ENCODE data around the gene ATG12. TPM values are rescaled to one million over a fixed set of nuclear protein-coding genes. Genes with fewer than 3 reads are reported as not detected.
A peak's percentile ranks its signal among the peaks of the same experiment; 100 is the strongest.

Gene ATG12
- total RNA-seq, 2 experiments from 2014 or later, result 44.5 to 48.2 TPM

DNA sequence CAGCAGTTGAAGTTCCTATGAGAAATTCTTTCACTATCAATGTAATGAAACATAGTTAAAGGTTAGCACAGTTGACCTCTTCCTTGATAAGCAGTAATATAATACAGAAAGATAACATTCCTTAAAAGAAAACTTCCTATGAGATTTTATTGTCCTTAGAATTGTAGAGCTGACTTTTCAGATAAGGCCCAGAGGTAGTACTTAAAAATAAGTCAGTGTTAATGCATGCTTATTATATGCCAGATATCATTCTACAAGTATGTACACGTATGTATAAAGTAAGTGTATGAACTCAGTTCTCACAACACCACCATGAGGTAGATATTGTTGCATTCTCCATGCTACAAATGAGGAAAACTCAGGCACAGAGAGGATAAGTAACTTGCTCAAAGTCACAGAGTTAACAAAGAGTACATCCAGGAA is 15.7 kb upstream of the ATG12 start:
- no peak for DNase-seq
- no peak overlapping the region for H3K4me3 Mint-ChIP-seq
- no peaks in the 10 kb centered on the region for H3K27me3 Mint-ChIP-seq
- H3K27ac Mint-ChIP-seq, result no peak overlapping the region
- peaks cover 13% of the 10 kb centered on the region for H3K36me3 Mint-ChIP-seq (ENCODE audit: low read depth)
- CTCF ChIA-PET, result no interaction called here
- POLR2A ChIA-PET, result no interaction called here
- H3K9me3 Mint-ChIP-seq, result peaks cover 16% of the 10 kb centered on the region
- peaks cover 8% of the 10 kb centered on the region for H3K4me1 Mint-ChIP-seq

DNA sequence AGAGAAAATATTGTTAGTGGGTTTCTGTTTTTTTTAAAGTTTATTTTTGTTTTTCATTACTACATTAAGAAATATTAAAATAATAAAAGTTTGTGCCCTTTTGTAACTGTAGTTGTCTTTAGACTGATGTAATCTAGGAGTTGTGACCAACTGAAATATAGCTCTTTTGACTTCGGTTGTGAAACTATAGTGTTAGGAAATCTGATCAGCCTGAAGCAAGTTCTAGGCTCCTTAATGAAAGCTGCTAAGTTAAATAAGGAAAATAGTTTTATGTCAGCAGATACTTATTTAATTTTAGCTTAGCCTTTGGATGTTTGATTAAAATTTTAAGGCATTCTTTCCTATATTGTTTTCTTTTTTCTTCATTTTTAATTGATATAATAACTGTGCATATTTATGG is 14.6 kb upstream of the ATG12 start:
- no peak overlapping the region for H3K4me3 Mint-ChIP-seq
- ChIA-PET POLR2A (no interaction called here), CTCF (no interaction called here)
- no peak for DNase-seq
- peaks cover 8% of the 10 kb centered on the region for H3K4me1 Mint-ChIP-seq
- H3K27ac Mint-ChIP-seq, result no peak overlapping the region
- H3K9me3 Mint-ChIP-seq, result peaks cover 13% of the 10 kb centered on the region
- H3K36me3 Mint-ChIP-seq (ENCODE audit: low read depth), result peaks cover 9% of the 10 kb centered on the region
- no peaks in the 10 kb centered on the region for H3K27me3 Mint-ChIP-seq

GRCh38 chr5:115854139-115854538 is 12.8 kb upstream of the ATG12 start:
- Mint-ChIP-seq H3K9me3 (peaks cover 12% of the 10 kb centered on the region), H3K36me3 (ENCODE audit: low read depth) (peaks cover 9% of the 10 kb centered on the region), H3K27ac (no peak overlapping the region), H3K4me1 (peaks cover 10% of the 10 kb centered on the region), H3K4me3 (no peak overlapping the region), H3K27me3 (no peaks in the 10 kb centered on the region)
- CTCF ChIA-PET, result interaction anchor here (1.0 kb wide), 1 partner anchor 15 kb away, joined by 3 read pairs; no protein-coding TSS in a partner anchor
- DNase-seq, result no peak
- POLR2A ChIA-PET, result no interaction called here

DNA sequence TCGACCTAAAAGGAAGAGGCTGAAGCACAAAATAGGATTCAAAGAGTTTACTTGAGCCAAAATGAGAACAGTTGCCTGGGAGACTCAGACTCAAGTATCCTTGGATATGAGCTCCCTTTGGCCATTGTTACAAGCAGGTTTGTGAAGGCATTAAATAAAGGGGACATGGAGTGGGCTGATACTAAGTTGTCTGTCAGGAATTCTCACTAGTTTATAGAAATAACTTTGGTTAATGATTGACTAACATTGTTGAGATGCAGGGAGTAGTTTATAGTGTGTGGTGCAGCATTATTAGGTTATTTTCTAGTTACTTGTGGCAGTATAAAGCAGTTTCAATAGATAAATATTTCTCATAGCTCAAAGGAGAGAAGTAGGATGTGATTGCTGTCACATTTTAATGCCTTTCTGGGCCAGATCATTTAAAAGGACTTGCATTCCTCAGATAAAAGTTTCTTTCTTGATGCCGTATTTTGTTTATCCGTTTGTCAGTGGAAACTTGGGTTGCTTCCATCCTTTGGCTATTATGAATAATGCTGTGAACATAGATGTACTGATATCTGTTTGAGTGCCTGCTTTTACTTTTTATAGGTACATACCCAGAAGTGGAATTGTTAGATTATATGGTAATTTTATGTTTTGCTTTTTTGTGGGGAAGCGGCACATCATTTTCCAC is 9.5 kb upstream of the ATG12 start:
- Mint-ChIP-seq H3K4me3 (no peak overlapping the region), H3K9me3 (peaks cover 12% of the 10 kb centered on the region)
- POLR2A ChIA-PET, result no interaction called here

GRCh38 chr5:115849258-115849798 is 8.0 kb upstream of the ATG12 start:
- H3K36me3 Mint-ChIP-seq (ENCODE audit: low read depth), result peaks cover 7% of the 10 kb centered on the region
- ChIA-PET CTCF (interaction anchor here (1.0 kb wide), 1 partner anchor 16 kb away, joined by 5 read pairs; no protein-coding TSS in a partner anchor), POLR2A (no interaction called here)
- H3K27ac Mint-ChIP-seq, result no peak overlapping the region
- no peak overlapping the region for H3K4me3 Mint-ChIP-seq
- H3K9me3 Mint-ChIP-seq, result peaks cover 12% of the 10 kb centered on the region
- no peak for DNase-seq
- no peaks in the 10 kb centered on the region for H3K27me3 Mint-ChIP-seq
- H3K4me1 Mint-ChIP-seq, result peaks cover 11% of the 10 kb centered on the region

More for the DNA sequence above, 9.5 kb upstream of the ATG12 start:
- no peak overlapping the region for H3K27ac Mint-ChIP-seq
- no peak for DNase-seq
- H3K27me3 Mint-ChIP-seq, result no peaks in the 10 kb centered on the region
- peaks cover 9% of the 10 kb centered on the region for H3K36me3 Mint-ChIP-seq (ENCODE audit: low read depth)
- CTCF ChIA-PET, result no interaction called here
- peaks cover 4% of the 10 kb centered on the region for H3K4me1 Mint-ChIP-seq

DNA sequence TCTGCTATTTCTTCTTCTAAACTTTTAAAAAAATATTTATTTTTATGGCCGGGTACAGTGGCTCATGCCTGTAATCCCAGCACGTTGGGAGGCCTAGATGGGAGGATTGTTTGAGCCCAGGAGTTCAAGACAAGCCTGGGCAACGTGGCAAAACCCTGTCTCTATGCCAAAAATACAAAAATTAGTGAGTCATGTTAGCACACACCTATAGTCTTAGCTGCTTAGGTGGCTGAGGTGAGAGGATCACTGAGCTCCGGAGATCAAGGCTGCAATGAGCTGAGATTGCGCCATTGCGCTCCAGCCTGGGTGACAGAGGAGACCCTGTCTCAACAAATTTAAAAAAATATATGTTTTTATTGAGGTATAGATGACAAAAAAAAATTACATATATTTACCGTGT is 5.9 kb upstream of the ATG12 start:
- POLR2A ChIA-PET, result no interaction called here
- no peaks in the 10 kb centered on the region for H3K27me3 Mint-ChIP-seq
- H3K9me3 Mint-ChIP-seq, result no peaks in the 10 kb centered on the region
- H3K27ac Mint-ChIP-seq, result no peak overlapping the region
- H3K4me3 Mint-ChIP-seq, result no peak overlapping the region
- CTCF ChIA-PET, result interaction anchor here (0.6 kb wide), 1 partner anchor 736 kb away, joined by 3 read pairs; no protein-coding TSS in a partner anchor
- no peaks in the 10 kb centered on the region for H3K36me3 Mint-ChIP-seq (ENCODE audit: low read depth)
- DNase-seq, result no peak
- H3K4me1 Mint-ChIP-seq, result peaks cover 26% of the 10 kb centered on the region

DNA sequence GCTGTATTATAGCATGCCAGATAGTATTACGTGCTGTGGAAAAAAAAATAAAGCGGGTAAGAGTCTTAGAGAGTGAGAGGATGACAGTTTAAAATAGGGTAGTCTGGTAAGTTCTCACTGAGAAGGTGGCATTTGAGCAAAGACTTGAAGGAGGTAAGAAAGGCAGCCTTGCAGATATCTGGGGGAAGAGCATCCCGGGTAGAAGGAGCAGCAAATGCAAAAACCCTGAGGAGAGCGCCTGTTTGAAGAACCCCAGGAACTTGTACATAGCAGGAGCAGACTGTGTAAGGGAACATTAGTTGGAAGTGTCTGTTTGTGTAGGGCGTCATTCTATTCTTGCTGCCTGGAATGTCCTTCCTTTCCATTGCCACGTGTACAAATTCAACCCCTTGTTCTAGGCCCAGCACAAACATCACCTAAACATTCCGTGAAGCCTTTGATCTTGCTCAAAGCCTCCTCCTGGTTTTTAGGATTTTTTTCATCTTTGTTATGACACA is 3.0 kb upstream of the ATG12 start:
- ChIA-PET POLR2A (no interaction called here), CTCF (no interaction called here)
- DNase-seq, result no peak
- peaks cover 41% of the 10 kb centered on the region for H3K4me1 Mint-ChIP-seq
- no peak overlapping the region for H3K27ac Mint-ChIP-seq
- H3K27me3 Mint-ChIP-seq, result no peaks in the 10 kb centered on the region
- peaks cover 8% of the 10 kb centered on the region for H3K36me3 Mint-ChIP-seq (ENCODE audit: low read depth)
- H3K9me3 Mint-ChIP-seq, result no peaks in the 10 kb centered on the region
- H3K4me3 Mint-ChIP-seq, result no peak overlapping the region

- peaks cover 45% of the 10 kb centered on the region for H3K4me1 Mint-ChIP-seq
- no peak for DNase-seq
- peak overlapping the region; percentile 99 for H3K4me3 Mint-ChIP-seq
- ChIA-PET CTCF (interaction anchor here (1.2 kb wide), 1 partner anchor 309 kb away, joined by 3 read pairs; no protein-coding TSS in a partner anchor), POLR2A (no interaction called here)
- H3K27ac Mint-ChIP-seq, result no peak overlapping the region
- H3K9me3 Mint-ChIP-seq, result no peaks in the 10 kb centered on the region
- H3K36me3 Mint-ChIP-seq (ENCODE audit: low read depth), result peaks cover 12% of the 10 kb centered on the region
- no peaks in the 10 kb centered on the region for H3K27me3 Mint-ChIP-seq
Observed at GRCh38 chr5:115843444-115844130, 2.2 kb upstream of the ATG12 start.

DNA sequence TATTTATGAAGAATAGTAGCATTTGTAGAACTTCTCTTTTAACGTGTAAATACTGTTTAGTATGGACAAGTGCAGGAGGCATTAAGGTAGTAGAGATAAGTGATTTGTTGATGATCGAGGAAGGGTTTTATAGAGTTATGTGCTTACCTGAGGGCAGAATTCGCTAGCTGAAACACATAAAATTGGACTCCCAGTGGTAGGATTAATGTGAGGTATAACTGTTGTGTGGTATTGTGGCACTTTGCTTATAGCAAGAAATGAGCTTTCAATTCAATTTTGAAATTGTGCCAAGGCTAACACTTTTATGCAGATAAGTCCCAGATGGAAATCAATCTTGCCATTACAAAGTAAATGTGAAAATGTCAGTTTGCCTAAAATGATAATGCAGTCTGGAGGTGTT is 1.6 kb upstream of the ATG12 start:
- POLR2A ChIA-PET, result interaction anchor here (0.6 kb wide), 1 partner anchor 233 kb away, joined by 3 read pairs; no protein-coding TSS in a partner anchor
- peak overlapping the region; percentile 94 for H3K27ac Mint-ChIP-seq
- DNase-seq, result no peak
- peak overlapping the region; percentile 99 for H3K4me3 Mint-ChIP-seq
- H3K36me3 Mint-ChIP-seq (ENCODE audit: low read depth), result peaks cover 12% of the 10 kb centered on the region
- peaks cover 50% of the 10 kb centered on the region for H3K4me1 Mint-ChIP-seq
- H3K9me3 Mint-ChIP-seq, result no peaks in the 10 kb centered on the region
- CTCF ChIA-PET, result interaction anchor here (0.6 to 1.2 kb wide), 3 partner anchors 219 to 308 kb away, joined by 3 to 4 read pairs (median 3); no protein-coding TSS in a partner anchor
- no peaks in the 10 kb centered on the region for H3K27me3 Mint-ChIP-seq

DNA sequence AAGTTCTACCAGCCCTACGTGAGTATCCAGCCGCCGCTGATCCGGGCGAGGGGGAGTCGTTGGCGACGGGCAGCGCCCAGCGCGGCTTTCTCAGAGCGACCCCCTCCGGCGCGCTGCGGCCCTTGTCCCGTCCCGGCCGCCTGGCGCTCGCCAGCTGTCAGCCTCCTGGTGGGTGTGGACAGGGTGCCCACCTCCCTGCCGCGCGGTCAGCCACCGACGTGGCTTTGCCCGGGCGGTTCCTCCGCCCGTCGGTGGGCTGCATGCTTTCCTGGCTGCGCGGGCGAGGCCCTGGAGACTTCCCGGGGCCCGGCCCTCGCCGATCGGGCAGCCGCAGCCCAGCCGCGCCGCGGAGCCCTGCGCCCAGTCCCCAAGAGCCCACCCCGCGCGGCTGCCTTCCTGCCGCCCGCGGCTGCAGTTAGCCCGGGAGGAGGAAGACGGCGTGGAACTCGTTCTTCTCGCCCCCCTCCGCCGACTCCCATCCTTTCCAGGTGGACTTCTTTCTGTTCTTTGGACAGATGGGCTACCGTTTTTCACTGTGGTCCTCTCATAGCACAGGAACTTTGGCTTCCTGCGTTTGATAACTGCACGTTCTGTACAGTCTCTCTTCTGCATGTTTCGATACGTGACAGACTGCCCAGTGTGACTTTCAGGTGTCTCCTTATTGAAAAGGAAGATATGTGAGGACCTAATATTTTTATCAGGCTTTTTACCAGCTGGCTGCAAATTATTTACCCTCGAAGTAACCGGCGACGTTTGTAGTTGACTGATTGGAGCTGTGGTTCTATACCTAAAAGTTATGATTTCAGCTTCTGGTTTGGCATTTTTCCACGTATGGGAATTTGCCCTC is 947 bp upstream of the ATG12 start:
- Mint-ChIP-seq H3K4me3 (peak overlapping the region; percentile 99), H3K9me3 (no peaks in the 10 kb centered on the region), H3K4me1 (peaks cover 53% of the 10 kb centered on the region), H3K27ac (peak overlapping the region; percentile 100), H3K36me3 (ENCODE audit: low read depth) (peaks cover 17% of the 10 kb centered on the region), H3K27me3 (no peaks in the 10 kb centered on the region)
- POLR2A ChIA-PET, result interaction anchor here (0.6 kb wide), 1 partner anchor 234 kb away, joined by 3 read pairs; no protein-coding TSS in a partner anchor
- CTCF ChIA-PET, result interaction anchor here (0.6 to 1.9 kb wide), 4 partner anchors 207 to 308 kb away, joined by 3 to 6 read pairs (median 4); no protein-coding TSS in a partner anchor
- peak; percentile 10 for DNase-seq

DNA sequence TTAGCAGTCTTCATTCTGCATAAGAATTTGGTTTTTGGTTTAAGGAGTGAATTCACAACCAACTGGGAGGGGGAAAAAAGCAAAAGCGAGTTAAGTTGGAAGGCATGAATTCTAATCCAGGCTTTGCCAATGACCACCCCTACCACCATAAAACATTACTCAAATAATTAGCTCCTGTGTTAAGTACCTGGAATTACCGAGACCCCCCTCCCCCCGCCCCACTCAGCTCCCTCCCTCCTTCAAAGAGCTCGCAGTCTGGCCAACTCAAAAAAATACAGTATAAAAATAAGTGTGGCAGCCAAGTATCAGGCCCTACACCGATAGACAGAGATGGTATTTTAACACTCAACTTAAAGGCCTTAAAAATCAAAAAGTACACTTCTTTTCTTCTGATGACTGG is 492 bp downstream of the ATG12 start:
- Mint-ChIP-seq H3K4me1 (peaks cover 55% of the 10 kb centered on the region), H3K36me3 (ENCODE audit: low read depth) (peaks cover 30% of the 10 kb centered on the region), H3K9me3 (no peaks in the 10 kb centered on the region), H3K27me3 (no peaks in the 10 kb centered on the region), H3K4me3 (peak overlapping the region; percentile 99), H3K27ac (peak overlapping the region; percentile 100)
- DNase-seq, result no peak
- CTCF ChIA-PET, result interaction anchor here (0.6 to 1.9 kb wide), 3 partner anchors 195 to 742 kb away, joined by 3 to 6 read pairs (median 3); no protein-coding TSS in a partner anchor
- POLR2A ChIA-PET, result no interaction called here

DNA sequence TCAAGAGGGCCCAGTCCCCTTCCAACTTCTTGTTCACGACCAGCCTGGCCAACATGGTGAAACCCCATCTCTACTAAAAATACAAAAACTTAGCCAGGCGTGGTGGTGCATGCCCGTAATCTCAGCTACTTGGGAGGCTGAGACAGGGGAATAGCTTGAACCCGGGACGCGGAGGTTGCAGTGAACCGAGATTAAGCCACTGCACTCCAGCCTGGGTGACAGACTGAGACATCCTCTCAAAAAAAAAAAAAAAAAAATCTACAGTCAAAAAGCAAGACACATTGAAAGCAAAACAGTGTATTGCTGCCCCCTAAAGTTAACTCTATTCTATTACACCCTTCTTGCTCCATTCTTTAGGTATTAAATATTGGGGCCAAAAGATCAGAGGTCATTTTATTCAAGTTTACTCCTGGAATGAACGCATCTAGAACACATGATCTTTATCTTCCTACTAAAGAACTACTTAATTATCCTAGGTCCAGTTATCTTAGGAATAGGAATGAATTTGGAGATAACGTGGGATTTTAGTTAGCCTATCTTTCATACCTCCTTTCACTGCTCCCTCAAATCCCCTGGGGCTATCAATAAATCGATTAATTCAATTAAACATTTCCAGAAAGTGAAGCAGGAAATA is 2.4 kb downstream of the ATG12 start:
- peak; percentile 39 for DNase-seq
- CTCF ChIA-PET, result interaction anchor here (0.6 to 1.2 kb wide), 4 partner anchors 9 to 247 kb away, joined by 3 to 6 read pairs (median 3); no protein-coding TSS in a partner anchor
- no peaks in the 10 kb centered on the region for H3K27me3 Mint-ChIP-seq
- H3K36me3 Mint-ChIP-seq (ENCODE audit: low read depth), result peaks cover 45% of the 10 kb centered on the region
- H3K9me3 Mint-ChIP-seq, result no peaks in the 10 kb centered on the region
- H3K27ac Mint-ChIP-seq, result peak overlapping the region; percentile 64
- POLR2A ChIA-PET, result no interaction called here
- peaks cover 50% of the 10 kb centered on the region for H3K4me1 Mint-ChIP-seq
- peak overlapping the region; percentile 99 for H3K4me3 Mint-ChIP-seq
